Stimulated activated CD4-positive, alpha-beta T cell treated with anti-CD3 and anti-CD28 coated beads, Interleukin-4, amount 100 ng/mL, for 1 hour (primary cell): ENCODE results near the gene ATP6V1F.
A peak's percentile ranks its signal among the peaks of the same experiment; 100 is the strongest.

Experiments
- DNase-seq: peaks from one replicate; pipeline ENCODE4 v3.0.0-alpha.2; 2020

Gene ATP6V1F, protein sequence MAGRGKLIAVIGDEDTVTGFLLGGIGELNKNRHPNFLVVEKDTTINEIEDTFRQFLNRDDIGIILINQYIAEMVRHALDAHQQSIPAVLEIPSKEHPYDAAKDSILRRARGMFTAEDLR

DNA sequence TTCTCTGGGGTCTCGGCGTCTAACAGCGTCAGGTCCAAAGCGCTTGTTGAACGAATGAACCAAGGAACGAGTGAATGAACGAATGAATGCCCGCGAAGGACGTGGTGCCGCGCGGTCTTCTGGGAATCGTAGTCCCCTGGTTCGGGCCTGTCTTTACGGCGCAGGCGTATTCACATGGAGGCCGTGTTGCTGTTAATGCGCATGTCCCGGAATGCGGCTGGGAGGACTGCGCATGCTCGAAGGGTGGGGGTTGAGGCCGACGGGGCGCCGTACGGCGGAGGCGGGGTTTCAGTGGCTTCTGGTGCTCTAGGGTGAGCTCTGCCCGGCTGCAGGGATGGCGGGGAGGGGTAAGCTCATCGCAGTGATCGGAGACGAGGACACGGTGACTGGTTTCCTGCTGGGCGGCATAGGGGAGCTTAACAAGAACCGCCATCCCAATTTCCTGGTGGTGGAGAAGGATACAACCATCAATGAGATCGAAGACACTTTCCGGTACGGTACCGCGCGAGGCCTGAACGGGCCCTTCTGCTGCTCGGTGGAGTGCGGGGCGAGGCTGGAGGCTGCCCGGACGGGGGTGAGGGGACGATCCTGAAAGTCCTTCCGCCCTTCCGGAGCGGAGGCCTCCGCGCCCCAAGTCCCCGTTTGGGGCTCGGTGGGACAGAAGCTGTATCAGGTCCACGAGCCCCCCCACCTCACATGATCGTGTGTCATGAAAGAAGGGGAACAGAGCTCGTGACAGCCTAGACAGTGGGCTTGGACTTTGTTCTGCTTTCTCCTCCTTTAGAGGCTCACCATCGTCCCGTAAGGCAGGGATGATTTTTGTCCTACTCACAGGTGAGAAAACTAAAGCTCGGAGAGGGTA is at the start of gene ATP6V1F:
Gene ATP6V1F, plus strand, starts transcription at position 286 of the 862 bp plus-strand sequence. Its CDS starts 49 bp downstream, at position 335.
- peak; percentile 99 for DNase-seq

DNA sequence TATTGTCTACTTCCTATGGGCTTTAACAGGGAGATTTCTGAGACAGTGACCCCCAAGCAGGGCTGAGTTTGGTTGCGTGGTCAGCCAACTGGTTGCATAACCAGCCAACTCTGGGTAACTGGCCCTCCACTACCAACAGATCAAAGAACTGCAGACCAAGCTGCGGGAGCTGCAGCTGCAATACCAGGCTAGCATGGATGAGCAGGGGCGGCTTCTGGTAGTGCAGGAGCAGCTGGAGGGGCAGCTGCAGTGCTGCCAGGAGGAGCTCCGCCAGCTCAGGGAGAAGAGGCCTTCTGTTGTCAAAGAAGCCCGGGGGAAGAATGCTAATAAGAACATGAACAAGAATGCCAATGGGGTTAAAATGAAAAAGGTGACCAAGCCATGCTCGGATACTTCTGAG is 48.2 kb upstream of the ATP6V1F start:
- no peak for DNase-seq

DNA sequence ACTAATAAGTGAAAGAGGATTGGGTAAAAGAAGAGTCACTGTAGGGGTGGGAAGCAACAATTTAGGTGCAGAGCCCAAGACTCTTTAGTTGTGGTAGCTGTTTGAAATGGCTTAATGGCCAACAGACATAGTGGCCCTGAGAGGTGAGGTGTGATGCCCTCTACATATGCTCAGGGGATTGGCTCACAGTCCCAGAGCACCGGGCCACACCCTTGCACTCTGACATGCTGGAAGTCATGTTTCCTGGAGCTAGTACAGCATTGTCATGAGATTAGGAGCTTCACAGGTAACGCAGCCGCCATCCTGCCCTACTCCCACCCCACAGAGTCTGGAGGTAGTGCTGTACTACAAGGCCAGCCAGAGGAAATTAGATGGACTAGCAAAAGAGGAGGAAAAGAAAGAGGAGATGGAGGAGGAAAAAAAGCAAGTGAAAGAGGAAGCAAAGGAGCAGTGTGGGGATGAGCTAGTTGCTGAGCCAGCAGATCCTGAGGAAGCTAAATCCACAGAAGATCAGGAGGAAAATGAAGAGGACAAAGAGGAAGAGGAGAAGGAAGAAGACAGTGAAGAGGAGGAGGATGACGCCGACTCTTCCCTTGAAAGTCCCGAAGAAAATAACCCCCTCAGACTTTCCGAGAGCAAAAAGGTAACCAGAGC is 47.2 kb upstream of the ATP6V1F start:
- no peak for DNase-seq

DNA sequence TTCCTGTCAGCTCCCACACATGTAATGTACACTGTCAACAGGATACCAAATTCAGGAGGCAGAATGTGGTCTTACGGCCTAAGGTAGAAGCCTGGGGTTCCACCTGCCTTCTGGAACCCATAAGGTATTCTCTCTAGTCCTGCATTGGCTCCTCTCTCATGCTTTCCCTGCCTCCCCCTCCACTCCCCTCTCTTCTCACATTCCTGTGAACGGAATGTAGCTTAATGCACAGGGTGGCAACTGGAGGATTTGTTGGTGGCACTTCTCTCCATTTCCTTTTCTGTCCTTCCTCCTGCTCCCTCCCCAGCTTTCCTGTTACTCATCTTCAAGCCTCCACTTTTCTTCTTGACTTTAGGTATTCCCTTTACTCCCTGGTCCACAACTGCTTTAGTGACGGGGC is 44.0 kb upstream of the ATP6V1F start:
- no peak for DNase-seq

DNA sequence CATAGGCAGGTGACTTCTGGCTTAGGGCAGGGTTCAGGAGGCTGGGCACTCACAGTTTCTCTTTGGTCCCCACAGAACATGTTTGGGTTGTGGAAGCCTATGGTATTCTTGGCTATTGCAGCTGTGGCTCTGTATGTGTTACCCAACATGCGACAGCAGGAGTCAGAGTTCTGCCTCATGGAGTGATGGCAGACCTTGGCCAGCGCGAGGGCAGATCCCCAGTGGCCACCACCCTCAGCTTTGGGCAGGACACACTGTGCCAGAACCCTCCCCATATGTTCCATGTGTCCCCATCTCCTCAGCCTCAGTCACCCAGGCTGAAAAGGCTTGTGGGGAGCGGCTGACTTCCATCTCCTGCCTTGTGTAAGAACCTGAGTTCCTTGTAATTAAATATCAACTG is 40.9 kb upstream of the ATP6V1F start:
- no peak for DNase-seq

DNA sequence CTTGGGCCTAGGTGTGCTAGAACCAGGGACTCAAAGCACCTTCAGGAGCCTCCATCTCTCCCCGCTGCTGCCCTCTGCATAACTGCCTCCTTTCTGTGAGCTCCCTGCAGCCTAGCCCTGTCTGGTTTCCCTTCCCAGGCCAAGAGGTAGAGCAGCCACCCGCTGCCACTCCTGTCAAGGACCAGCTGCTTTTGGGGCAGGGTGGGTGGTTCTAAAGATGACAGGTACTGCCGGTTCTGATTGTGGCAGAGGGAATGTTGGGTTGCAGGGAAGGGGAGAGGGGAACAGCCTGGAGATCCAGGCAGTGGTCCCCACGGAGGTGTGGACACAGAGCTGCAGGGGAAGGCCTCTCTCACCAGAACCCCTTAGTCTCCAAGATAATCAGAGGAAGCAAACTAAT is 36.1 kb upstream of the ATP6V1F start:
- DNase-seq: no peak

DNA sequence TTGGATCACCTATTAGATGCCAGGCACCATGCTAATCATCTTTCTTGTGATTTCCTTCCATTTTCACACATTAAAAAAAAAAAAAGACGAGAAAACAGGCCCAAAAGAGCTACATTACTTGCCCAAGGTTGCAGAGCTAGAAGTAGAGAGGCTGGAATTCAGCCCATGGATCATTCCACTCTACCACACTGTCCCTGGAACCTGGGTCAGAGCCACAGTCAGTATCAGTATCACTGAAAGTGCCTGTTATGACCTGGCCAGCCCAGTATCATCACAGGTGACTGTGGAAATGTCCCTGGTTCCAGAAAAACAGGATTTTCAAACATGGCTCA is 35.8 kb upstream of the ATP6V1F start:
- DNase-seq: no peak

DNA sequence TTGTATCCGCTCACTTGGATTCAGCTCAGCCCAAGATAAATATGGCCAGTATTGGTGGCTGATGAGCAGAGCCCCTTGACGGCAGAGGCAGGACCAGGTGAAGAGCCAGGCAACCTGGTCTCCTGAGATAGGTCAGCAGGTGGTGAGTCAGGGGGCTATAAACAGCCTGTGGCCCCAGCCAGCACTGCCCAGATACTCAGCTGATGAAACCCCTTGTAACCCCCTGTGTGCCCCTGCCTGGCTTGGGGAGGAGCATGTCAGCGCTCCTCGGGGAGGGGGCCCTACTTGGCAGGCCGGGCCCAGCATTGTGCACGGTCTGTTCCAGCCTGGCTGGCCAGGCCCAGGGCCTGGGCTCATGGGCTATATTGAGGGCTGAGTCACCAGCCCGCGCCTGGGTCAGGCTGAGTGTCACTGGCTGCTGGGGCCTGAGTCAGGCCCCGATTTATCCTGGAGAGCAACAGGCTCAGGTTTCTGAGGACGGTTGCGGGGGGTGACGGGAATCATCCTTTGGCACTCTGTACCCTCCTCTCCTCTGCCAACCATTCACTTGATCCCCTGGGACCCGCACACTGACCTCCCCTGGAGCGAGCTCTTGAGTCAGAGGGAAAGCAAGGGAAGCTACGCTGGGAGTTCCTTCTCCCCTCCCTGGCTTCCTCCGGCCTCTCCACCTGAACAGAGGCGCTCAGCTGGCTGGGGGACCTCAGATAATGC is 35.3 kb upstream of the ATP6V1F start:
- DNase-seq: no peak

DNA sequence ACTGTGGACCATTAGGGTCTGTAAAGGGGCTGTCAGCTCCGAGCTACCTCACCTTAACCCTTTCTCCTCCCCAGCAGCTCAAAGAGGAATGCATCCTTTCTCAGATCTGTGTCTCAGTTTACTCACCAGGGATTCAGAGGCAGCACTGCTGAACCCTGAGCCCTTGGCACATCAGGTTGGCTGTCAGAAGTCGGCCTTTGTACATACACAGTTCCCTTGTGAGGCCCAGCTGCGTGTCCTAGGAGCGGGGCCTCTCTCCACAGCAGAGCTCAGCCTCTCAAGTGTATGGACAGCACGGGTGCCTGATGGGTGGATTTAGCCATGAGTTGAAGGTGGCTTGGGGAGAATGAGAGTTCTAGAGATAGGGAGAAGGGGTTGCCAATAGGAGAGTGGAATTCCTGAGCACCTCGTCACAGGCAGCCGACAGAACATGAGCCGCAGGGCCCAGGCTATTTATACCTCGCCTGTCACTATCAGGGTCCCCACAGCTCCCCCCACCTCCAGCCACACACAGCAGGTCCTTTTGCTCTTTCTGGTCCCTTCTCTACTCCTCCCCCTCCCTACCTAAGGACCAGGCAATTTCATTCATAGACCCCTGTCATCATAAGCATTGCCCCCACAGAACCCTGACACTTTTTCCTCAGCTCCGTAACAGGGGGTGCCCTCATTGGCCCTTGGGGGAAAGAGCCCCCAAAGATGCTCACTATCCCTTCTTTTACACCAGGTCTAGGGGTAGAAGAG is 34.5 kb upstream of the ATP6V1F start:
- no peak for DNase-seq

DNA sequence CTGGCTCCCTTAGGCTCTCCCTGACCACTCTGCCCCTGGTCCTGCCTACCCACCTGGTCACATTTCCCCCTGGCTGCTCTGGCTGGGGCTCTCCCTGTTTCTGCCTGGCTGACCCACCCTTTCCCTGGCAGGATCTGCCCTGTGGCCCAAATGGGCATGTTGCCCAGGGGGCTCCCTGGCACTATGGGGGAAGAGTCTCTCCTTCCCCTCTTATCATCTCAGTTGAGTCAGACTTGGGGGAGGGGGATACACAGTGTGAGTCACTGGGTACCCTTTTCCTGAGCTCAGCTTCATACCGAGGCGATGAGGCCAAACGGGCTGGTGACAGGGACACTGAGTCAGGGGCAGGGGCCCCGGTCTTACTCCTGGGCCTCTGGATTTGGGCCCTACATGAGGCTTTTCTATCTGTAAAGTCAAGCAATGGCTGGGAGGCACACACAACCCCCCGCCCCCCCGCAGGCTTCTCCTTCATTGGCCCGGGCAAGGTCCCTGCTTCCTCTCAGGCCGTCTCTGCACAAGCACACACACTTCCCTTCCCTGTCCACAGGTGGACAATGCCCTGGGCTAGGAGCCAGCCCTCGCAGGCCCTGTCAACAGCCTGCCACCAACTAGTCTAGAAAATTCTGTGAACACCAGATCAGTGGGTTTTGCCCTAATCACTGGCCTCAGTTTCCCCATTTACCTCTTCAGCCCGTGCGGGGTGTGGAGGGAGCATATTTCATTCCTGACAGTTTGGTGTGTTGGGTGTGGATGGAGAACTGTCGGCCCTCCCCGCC is 33.1 kb upstream of the ATP6V1F start:
- no peak for DNase-seq

DNA sequence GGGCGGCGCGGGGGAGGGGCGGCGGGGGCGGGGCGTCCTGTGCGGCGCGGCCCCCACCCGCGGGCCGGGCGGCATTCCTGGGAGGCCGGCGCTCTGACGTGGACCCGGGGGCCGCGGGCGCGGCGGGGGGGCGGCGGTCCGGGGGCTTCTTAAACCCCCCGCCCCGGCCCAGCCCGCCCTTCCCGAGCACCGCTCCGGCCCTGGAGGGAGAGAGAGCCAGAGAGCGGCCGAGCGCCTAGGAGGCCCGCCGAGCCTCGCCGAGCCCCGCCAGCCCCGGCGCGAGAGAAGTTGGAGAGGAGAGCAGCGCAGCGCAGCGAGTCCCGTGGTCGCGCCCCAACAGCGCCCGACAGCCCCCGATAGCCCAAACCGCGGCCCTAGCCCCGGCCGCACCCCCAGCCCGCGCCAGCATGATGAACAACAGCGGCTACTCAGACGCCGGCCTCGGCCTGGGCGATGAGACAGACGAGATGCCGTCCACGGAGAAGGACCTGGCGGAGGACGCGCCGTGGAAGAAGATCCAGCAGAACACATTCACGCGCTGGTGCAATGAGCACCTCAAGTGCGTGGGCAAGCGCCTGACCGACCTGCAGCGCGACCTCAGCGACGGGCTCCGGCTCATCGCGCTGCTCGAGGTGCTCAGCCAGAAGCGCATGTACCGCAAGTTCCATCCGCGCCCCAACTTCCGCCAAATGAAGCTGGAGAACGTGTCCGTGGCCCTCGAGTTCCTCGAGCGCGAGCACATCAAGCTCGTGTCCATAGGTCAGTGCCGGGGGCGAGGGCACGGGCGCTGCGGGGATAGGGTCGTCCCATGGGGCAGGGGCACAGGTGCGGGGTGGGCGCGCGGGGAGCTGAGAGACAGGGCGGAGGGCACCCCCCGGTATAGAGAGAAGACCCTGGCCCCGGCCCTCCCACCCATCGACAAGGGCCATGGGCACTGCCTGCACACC is 32.2 kb upstream of the ATP6V1F start, which contains the start of gene FLNC:
Gene FLNC, plus strand, starts transcription at position 176 of the 947 bp plus-strand sequence. Its CDS starts 232 bp downstream, at position 408.
- DNase-seq: peak; percentile 35

DNA sequence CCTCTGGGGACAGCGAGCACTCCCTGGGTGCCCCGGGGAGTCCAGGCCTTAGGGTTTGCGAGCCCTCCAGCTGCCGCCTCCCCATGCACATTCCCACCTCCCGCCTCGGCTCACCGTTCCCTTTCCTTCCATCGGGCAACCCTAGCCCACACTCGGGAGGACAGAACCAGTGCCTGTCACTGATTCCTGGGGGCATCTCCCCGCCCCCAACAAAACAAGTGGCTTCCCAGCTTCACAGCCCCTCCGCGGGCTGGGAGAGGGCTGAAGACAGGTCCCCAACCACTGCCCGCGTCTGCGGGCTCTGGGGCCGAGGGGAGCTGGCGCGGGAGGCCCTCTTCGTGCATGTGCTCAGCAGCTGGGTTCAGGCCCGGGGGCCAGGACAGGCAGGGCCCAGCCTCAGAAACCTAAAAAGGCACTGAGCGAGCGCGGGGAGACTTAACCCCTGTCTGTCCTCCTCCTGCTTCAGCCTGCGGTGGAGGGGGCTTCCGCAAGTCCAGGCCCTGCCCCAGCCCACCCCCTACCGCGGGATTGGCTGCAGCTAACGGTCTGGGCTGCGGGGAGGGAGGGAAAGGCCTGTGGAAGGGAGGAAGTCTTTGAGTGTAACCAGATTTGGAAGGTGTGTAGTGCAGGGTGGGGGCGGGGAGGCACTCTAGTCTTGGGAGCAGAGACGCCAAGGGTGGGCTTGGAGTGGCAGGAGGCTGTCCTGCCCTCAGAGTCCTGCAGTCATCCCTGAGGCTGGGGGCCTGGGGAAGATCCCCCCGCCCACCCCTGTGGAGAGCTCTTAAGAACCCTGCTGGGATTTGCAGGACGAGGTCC is 31.3 kb upstream of the ATP6V1F start:
- no peak for DNase-seq

DNA sequence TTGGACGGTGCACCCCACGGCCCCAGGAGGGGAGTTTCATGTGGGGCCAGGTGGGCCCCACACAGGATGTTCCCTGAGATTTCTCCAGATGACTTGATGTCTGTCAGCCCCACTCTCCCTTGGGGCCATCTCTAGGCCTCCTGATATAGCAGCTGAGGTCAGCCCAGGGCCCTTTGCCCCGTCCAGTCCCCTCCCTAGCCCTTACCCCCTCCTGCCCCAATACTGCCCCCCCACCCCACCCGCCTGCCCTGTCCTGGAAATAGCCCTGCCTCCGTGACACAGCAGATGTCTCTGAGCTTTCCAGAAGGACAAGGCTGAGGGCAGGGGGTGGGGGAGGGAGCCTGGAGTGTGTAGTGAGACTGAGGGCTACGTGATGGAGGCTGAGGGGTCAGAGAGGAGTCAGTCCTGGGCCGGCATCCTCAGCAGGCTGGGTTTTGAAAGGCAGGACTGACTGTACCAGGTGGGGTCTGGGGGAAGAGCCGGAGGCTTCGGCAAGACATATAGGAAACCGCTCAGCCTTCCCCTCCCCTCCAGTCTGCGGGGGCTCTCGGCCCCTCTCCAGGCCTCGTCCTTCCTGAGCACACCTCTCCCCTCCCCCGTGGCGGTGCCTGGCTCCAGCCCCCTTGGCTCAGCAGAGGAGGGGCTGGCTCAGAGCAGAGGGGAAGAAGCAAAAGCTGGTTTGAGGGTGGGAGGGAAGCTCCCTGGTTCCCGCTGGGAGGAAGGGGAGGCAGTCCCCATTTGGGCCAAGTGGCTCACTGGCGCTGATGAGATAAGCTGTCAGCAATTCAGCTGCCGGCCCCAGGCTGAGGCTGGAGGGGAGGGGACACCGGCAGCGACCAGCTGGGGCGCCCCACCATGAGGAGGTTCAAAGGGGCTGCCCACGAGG is 30.4 kb upstream of the ATP6V1F start:
- no peak for DNase-seq

DNA sequence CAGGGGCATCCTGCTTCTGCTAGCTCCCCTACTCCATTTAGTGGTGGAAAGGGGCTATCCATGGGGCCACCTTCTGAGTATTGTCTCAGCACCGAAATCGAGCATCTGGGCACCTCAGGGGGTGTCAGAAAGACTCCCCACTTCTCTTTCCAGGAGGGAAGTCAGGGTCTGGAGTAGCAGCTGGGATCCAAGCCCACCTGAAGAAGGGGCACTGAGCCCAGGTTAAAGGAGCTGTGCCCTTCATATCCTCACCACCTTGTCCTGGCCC is 29.8 kb upstream of the ATP6V1F start:
- DNase-seq: no peak

DNA sequence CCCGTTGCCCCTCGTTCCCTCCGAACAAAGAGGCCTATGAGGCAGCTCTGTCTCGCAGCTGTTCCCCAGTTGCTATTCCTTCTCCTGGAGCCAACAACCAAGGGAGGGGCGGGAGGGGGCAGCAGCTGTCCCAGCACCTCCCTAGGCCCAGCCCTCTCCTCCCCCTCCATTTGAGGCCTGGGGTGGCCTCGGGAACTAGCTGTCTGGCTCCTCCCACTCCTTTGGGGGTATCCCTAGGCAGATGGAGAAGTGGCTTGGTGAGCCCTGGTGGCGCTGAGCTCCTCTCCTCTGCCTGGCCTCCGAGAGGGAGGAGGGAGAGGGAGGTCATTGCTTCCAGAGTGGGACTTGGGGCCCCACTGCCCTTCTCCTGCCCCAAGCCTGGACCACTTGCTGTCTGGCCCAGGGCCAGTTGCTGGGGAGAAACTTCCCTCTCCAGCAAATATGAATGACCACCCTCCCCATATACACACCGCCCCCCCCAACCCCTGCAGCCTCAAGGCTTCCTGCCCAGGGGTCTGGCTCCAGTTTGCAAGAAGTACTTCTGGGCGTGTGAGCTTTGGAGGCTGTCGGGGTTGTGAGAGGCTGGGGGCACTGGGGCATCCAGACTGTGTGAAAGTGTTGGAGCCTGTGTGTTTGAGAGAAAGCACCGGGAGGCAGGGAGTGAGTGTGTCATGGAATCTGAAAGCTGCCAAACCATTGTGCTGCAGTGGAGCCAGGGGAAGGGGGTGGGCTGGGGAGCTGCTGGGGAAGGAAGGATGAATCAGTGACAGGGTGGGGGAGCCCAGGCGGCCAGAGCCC is 29.3 kb upstream of the ATP6V1F start:
- DNase-seq: no peak

DNA sequence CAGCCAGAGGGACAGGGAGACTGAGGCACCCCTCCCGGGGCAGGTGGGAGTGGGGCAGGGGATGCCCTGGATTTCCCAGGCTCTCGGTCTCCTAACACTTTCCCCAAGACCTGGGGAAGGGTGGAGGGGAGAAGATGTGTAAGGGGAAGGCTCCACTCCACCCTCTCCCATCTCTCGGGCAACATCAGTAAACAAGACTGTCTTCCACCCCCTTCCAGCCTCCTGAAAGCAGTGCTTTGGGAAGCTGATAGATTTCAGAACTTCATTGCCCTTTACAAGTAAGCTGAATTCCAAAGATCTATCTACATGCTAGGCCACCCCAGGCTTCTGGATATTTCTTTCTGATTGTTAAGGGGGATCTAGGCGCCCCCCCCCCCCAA is 28.7 kb upstream of the ATP6V1F start:
- DNase-seq: no peak

DNA sequence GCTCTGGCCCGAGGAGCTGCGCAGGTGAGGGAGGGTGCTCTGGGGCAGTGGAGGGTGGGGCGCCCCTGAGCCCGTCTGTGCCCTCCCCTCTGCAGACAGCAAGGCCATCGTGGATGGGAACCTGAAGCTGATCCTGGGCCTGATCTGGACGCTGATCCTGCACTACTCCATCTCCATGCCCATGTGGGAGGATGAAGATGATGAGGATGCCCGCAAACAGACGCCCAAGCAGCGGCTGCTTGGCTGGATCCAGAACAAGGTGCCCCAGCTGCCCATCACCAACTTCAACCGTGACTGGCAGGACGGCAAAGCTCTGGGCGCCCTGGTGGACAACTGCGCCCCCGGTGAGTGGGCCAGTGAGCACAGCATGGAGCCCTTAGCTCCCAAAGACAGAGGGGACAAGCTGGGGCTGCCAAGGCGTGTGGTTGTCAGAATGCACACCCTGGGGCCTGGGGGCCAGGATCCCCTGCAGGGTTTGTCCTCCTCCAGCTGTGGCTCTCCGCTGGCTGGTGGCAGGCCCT is 27.4 kb upstream of the ATP6V1F start:
- no peak for DNase-seq
